ENCODE results near the gene SPX. TPM values are rescaled to one million over a fixed set of nuclear protein-coding genes. Genes with fewer than 3 reads are reported as not detected.

SPX gene
- total RNA-seq, 2 experiments from 2014 or later, result 0.36 to 0.94 TPM

DNA sequence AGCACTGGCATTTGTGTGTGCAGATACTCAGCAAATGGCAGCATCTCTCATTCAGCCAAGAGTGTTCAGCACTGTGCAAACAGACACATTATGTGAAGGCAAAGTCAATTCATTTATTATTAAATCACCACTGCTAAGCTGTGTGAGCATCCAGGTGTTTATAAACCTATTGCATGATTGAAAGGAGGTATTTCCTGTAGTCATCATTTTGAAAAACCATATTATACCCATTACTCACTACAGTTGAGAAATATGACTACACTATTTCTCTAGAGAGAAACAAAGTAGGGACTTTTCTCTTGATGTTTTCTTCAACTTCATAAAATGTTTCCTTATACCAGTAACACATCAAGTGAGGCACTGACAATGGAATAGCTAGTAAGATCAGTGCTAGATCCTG is 13.7 kb downstream of the SPX start:
- ChIA-PET CTCF (interaction anchor here (0.7 kb wide), 2 partner anchors 20 to 139 kb away, joined by 3 read pairs; no protein-coding TSS in a partner anchor), POLR2A (interaction anchor here (0.9 to 1.5 kb wide), 3 partner anchors 10 to 118 kb away, joined by 3 to 5 read pairs (median 5); partner anchors contain the start of gene LDHB)
- DNase-seq, result no peak
- Mint-ChIP-seq H3K27ac (no peak overlapping the region), H3K4me1 (ENCODE audit: low read depth) (peaks cover 10% of the 10 kb centered on the region), H3K9me3 (no peaks in the 10 kb centered on the region), H3K27me3 (peaks cover 2% of the 10 kb centered on the region), H3K36me3 (no peaks in the 10 kb centered on the region), H3K4me3 (no peak overlapping the region)
- intact Hi-C loops (cut with micrococcal nuclease), result loop anchor here (1.0 to 5.0 kb wide), 4 partner anchors 12 to 138 kb away; partner anchors contain the start of genes GOLT1B and RECQL

DNA sequence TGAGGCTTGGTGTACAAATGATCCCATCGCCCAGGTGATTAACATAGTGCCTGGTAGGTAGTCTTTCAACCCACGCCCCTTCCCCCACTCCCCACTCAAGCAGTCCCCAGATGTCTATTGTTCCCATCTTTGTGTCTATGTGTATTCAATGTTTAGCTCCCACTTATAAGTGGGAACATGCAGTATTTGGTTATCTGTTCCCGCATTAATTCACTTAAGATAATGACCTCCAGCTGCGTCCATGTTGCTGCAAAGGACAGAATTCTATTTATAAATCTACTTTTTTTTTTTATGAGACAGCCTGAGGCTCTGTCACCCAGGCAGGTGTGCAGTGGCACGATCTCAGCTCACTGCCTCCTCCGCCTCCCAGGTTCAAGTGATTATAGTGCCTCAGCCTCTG is 15.7 kb downstream of the SPX start:
- Mint-ChIP-seq H3K9me3 (no peaks in the 10 kb centered on the region), H3K4me3 (no peak overlapping the region), H3K27me3 (no peaks in the 10 kb centered on the region), H3K36me3 (no peaks in the 10 kb centered on the region), H3K4me1 (ENCODE audit: low read depth) (peaks cover 10% of the 10 kb centered on the region), H3K27ac (no peak overlapping the region)
- intact Hi-C loops (cut with micrococcal nuclease), result loop anchor here (5.0 kb wide), 1 partner anchor 136 kb away; no protein-coding TSS in a partner anchor
- no peak for DNase-seq
- CTCF ChIA-PET, result interaction anchor here (0.6 kb wide), 1 partner anchor 801 kb away, joined by 3 read pairs; no protein-coding TSS in a partner anchor
- POLR2A ChIA-PET, result no interaction called here

DNA sequence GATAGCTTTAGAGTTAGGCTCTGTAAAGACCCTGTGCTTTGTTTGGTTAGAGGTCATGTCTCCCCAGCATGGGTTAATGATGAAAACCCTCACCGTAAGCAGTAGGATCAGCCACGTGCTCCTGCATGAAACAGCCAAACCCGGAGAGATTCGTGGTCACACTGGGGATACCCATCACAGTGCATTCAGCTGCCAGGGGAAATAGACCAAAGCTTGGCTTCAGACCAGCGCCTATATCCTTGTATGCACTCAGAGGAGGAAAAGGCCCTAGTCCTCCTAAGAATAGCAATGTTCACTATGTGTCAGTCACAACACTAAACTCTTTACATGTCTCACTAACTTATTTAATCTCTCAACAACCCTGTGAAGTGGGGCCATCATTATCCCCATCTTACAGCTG is 16.3 kb downstream of the SPX start:
- H3K4me3 Mint-ChIP-seq, result no peak overlapping the region
- DNase-seq, result no peak
- H3K36me3 Mint-ChIP-seq, result no peaks in the 10 kb centered on the region
- ChIA-PET POLR2A (no interaction called here), CTCF (no interaction called here)
- no peaks in the 10 kb centered on the region for H3K9me3 Mint-ChIP-seq
- intact Hi-C loops (cut with micrococcal nuclease), result loop anchor here (5.0 kb wide), 1 partner anchor 135 kb away; no protein-coding TSS in a partner anchor
- no peaks in the 10 kb centered on the region for H3K27me3 Mint-ChIP-seq
- no peak overlapping the region for H3K27ac Mint-ChIP-seq
- peaks cover 12% of the 10 kb centered on the region for H3K4me1 Mint-ChIP-seq (ENCODE audit: low read depth)

DNA sequence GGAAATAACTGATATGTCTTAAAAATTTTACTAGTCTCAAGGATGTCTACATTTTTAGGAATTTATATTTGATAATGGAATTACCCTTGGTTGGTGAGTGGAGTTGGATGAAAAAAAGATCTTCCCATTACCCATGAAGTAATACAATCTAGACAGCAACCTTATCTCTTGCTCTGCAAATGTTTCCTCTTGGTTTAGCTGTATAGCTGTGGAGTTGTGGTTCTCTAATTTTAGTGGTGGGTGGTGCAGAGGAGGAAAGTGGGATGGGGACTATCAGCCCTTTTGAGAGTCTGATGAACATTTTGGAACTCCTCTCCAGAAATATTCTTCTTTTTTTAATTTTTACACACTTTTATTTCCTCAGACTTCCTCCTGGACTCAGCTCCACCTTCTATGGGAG is 17.1 kb downstream of the SPX start:
- POLR2A ChIA-PET, result no interaction called here
- H3K27ac Mint-ChIP-seq, result no peak overlapping the region
- CTCF ChIA-PET, result no interaction called here
- H3K27me3 Mint-ChIP-seq, result no peaks in the 10 kb centered on the region
- intact Hi-C loops (cut with micrococcal nuclease), result loop anchor here (5.0 kb wide), 1 partner anchor 134 kb away; no protein-coding TSS in a partner anchor
- H3K4me1 Mint-ChIP-seq (ENCODE audit: low read depth), result peaks cover 15% of the 10 kb centered on the region
- H3K36me3 Mint-ChIP-seq, result no peaks in the 10 kb centered on the region
- H3K4me3 Mint-ChIP-seq, result no peak overlapping the region
- no peak for DNase-seq
- no peaks in the 10 kb centered on the region for H3K9me3 Mint-ChIP-seq

DNA sequence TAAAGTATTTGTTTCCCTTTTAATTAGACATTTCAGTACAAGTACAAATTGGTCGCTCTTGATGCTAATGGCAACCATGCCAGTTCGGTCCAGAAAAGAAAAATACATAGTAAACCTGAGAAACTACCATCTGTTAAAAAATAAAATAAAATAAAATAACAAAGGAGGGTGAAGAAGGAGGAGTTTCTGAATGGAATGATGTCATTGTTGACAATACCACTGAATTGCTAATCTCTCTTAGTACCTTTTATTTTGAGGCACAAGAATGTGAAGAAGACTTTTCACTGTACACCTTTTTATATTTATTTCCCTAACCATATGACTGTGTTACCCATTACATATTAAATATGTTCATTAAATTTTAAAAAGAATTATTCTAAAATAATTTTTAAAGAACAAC is 19.5 kb downstream of the SPX start:
- ChIA-PET POLR2A (no interaction called here), CTCF (no interaction called here)
- Mint-ChIP-seq H3K36me3 (no peaks in the 10 kb centered on the region), H3K4me3 (no peak overlapping the region), H3K9me3 (no peaks in the 10 kb centered on the region), H3K27me3 (no peaks in the 10 kb centered on the region), H3K4me1 (ENCODE audit: low read depth) (peaks cover 7% of the 10 kb centered on the region), H3K27ac (no peak overlapping the region)
- intact Hi-C loops (cut with micrococcal nuclease), result loop anchor here (5.0 kb wide), 1 partner anchor 72 kb away; no protein-coding TSS in a partner anchor
- DNase-seq, result no peak

DNA sequence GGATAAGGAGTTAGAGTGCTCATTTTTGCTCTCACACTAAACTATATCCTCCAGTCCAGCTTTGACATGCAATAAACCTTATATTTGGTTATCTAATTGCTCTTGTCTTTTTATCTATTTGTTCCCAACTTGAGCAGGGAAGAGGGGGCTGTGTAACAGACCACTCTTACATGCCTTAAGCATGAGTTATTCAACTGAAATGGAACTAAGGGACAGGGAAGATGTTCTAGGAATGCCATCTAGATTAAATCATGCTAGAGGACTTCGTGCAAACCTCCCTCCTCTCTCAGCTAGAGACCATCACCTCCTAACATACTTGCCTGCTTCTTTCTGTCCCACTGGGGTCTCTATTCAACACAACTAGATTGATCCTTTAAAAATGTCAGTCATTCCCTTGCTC is 20.6 kb downstream of the SPX start:
- H3K27ac Mint-ChIP-seq, result no peak overlapping the region
- no peak overlapping the region for H3K4me3 Mint-ChIP-seq
- no peaks in the 10 kb centered on the region for H3K36me3 Mint-ChIP-seq
- ChIA-PET POLR2A (no interaction called here), CTCF (no interaction called here)
- intact Hi-C loops (cut with micrococcal nuclease), result loop anchor here (5.0 kb wide), 1 partner anchor 71 kb away; no protein-coding TSS in a partner anchor
- no peaks in the 10 kb centered on the region for H3K9me3 Mint-ChIP-seq
- H3K4me1 Mint-ChIP-seq (ENCODE audit: low read depth), result peaks cover 5% of the 10 kb centered on the region
- DNase-seq, result no peak
- no peaks in the 10 kb centered on the region for H3K27me3 Mint-ChIP-seq

DNA sequence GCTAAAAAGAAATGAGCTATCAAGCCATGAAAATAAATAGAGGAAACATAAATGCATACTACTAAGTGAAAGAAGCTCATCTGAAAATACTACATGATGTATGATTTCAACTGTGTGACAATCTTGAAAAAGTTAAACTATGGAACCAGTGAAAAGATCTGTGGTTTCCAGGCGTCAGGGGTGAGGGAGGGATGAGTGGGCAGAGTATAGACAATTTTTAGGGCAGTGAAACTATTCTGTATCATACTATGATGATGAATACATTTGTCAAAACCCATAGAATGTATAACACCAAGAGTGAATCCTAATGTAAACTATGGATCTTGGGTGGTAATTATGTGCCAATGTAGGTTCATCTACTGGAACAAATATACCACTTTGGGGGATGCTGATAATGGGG is 21.3 kb downstream of the SPX start:
- DNase-seq, result peak; percentile 31
- ChIA-PET POLR2A (no interaction called here), CTCF (no interaction called here)
- intact Hi-C loops (cut with micrococcal nuclease), result loop anchor here (5.0 kb wide), 1 partner anchor 70 kb away; no protein-coding TSS in a partner anchor
- H3K36me3 Mint-ChIP-seq, result no peaks in the 10 kb centered on the region
- H3K27ac Mint-ChIP-seq, result no peak overlapping the region
- no peak overlapping the region for H3K4me3 Mint-ChIP-seq
- H3K9me3 Mint-ChIP-seq, result no peaks in the 10 kb centered on the region
- no peaks in the 10 kb centered on the region for H3K27me3 Mint-ChIP-seq
- H3K4me1 Mint-ChIP-seq (ENCODE audit: low read depth), result peaks cover 5% of the 10 kb centered on the region

DNA sequence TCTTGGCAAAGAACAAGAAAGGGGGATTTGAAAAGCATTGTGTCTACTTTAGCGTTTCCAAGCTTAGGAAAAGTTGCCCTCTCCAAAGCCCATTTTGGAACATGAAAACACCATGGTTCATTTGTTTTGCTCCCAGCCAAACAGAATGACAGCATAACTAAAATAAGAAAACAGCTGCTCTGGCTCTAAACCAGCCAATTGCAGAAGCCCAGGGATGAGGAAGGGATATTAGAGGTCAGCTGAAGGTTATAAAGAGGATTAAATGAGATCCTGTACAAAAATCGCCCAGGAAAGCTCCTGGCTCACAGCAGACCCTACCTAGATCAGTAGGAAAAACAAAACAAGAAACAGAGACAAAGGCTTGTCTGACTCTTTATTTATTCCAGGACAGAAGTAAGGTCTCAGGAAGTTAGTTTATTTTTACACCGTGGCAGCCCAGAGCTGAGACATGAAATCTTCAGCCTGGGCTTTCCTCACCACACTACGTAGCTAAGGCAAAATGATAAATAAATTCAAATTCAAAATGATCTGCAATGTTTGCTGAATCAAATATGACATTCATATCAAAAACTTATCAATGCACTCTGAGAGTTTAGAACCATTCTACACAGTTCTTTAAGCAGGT is 25.9 kb downstream of the SPX start:
- H3K27ac Mint-ChIP-seq, result no peak overlapping the region
- ChIA-PET CTCF (interaction anchor here (0.7 kb wide), 1 partner anchor 765 kb away, joined by 6 read pairs; no protein-coding TSS in a partner anchor), POLR2A (no interaction called here)
- no peaks in the 10 kb centered on the region for H3K36me3 Mint-ChIP-seq
- no peak for DNase-seq
- no peak overlapping the region for H3K4me3 Mint-ChIP-seq
- intact Hi-C loops (cut with micrococcal nuclease), result no loop called here
- H3K4me1 Mint-ChIP-seq (ENCODE audit: low read depth), result peaks cover 5% of the 10 kb centered on the region
- no peaks in the 10 kb centered on the region for H3K9me3 Mint-ChIP-seq
- no peaks in the 10 kb centered on the region for H3K27me3 Mint-ChIP-seq

DNA sequence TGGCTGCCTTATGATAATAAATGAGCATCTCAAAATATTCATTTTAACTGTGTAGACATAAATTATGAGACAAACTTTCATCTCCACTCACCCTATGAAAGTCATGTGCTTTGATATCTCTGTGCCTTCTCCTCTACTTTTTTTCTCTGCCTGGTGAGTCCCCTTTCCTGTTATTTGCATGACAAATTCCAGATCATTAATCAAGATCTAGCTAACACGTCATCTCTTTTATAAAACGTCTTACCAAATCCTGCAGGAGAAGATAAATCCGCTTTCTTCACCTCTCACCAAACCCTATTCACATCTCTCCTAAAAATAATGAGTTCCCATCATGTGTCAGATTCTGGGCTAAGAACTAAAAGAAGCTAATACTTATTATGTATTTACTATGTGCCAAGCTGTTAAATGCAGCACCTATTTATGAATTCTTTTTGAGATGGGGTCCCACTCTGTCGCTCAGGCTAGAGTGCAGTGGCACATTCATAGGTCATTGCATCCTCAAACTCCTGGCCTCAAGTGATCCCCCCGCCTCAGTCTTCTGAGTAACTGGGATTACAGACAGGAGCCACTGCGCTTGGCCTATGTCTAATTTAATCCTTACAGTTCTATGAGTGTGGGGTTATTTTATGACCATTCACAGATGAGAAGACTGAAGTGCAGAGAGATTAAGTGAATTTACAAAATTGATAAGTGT is 26.7 kb downstream of the SPX start:
- no peak overlapping the region for H3K27ac Mint-ChIP-seq
- ChIA-PET CTCF (no interaction called here), POLR2A (no interaction called here)
- no peaks in the 10 kb centered on the region for H3K27me3 Mint-ChIP-seq
- no peaks in the 10 kb centered on the region for H3K9me3 Mint-ChIP-seq
- no peaks in the 10 kb centered on the region for H3K36me3 Mint-ChIP-seq
- intact Hi-C loops (cut with micrococcal nuclease), result no loop called here
- no peaks in the 10 kb centered on the region for H3K4me1 Mint-ChIP-seq (ENCODE audit: low read depth)
- no peak overlapping the region for H3K4me3 Mint-ChIP-seq
- no peak for DNase-seq

DNA sequence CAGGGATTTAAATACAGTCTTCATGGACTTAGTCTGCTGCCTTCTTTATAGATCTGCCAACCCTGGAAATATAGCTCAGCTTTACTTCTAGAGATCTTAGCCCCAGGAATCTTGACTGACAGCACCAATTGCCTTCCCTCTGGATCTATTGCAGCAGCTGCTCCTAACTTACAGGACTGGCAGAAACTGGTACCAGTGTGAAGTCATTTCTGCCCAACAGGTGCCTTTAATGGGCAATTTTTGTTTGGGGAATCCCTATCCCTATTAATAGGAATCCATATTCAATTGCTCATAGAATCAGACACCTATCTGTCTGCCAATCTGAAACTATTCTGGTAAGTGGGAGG is 27.2 kb downstream of the SPX start:
- H3K9me3 Mint-ChIP-seq, result no peaks in the 10 kb centered on the region
- POLR2A ChIA-PET, result no interaction called here
- DNase-seq, result no peak
- H3K27ac Mint-ChIP-seq, result no peak overlapping the region
- intact Hi-C loops (cut with micrococcal nuclease), result no loop called here
- CTCF ChIA-PET, result no interaction called here
- no peaks in the 10 kb centered on the region for H3K27me3 Mint-ChIP-seq
- H3K4me1 Mint-ChIP-seq (ENCODE audit: low read depth), result no peaks in the 10 kb centered on the region
- no peaks in the 10 kb centered on the region for H3K36me3 Mint-ChIP-seq
- no peak overlapping the region for H3K4me3 Mint-ChIP-seq

DNA sequence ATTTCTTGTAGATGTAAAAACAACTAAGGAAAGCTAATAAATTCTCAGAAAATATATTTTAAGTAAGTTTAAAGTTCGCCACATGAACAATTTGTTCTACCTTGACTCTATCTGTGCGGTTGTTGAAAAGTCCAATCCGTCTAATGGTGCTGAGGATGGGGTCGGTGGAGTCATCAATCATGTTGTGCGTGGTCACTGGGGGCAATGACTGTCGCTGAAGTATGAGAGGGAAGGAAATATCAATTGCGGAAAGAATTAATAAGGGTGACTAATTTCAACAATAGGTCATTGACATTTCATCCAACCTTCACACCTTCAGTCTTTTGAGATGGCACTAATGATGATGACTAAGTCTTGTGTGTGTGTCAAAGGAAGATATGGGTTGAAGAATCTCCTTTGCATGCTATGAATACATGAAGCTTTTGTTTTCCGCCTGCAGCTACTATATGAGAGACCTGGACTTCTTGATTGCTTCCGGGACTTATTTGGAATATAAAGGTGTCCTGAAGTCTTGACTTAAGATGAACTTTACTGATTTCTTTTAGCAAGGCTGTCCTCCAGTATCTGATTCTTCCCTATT is 32.1 kb downstream of the SPX start:
- Mint-ChIP-seq H3K4me1 (ENCODE audit: low read depth) (peaks cover 11% of the 10 kb centered on the region), H3K4me3 (no peak overlapping the region), H3K9me3 (no peaks in the 10 kb centered on the region), H3K36me3 (peaks cover 1% of the 10 kb centered on the region), H3K27ac (no peak overlapping the region), H3K27me3 (no peaks in the 10 kb centered on the region)
- ChIA-PET CTCF (interaction anchor here (1.4 kb wide), 1 partner anchor 122 kb away, joined by 4 read pairs; no protein-coding TSS in a partner anchor), POLR2A (no interaction called here)
- no peak for DNase-seq
- intact Hi-C loops (cut with micrococcal nuclease), result no loop called here

DNA sequence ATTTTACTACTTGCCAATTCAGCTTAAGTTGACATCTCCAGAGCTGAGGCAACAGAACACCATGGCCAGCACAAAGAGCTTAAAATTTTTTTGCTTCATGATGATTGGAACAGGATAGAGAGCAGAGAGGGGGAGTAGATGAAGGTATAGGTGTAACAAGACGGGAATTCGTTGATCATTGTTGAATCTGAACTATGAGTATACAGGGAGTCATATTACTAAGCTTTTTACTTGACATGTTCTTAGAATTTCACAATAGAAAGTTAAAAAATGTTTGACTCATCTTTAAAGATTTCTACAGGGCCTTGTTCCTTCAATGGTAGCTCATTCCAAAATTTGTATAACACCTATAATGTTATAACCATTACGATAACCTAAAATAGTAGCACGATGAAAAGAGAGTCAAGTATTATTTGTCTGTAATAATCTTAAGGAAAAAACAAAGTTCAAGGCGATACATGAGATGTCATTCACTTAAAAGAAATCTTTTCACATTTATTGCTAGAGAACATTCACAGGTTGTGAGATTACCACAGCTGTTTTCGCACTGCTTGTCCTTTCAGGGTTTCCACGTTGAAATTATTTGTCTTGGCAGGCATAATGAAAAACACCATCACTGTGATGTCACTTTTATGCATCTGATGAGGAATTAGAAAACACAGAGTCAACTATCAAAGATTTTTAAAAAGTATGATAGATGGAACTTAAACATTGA is 33.9 kb downstream of the SPX start:
- H3K9me3 Mint-ChIP-seq, result no peaks in the 10 kb centered on the region

More for the DNA sequence above, 33.9 kb downstream of the SPX start:
- Mint-ChIP-seq H3K27me3 (no peaks in the 10 kb centered on the region), H3K4me1 (ENCODE audit: low read depth) (peaks cover 11% of the 10 kb centered on the region), H3K27ac (peak overlapping the region; percentile 82), H3K36me3 (peaks cover 1% of the 10 kb centered on the region), H3K4me3 (no peak overlapping the region)
- POLR2A ChIA-PET, result interaction anchor here (1.8 kb wide), 1 partner anchor 56 kb away, joined by 5 read pairs; no protein-coding TSS in a partner anchor
- DNase-seq, result no peak
- CTCF ChIA-PET, result interaction anchor here (0.5 to 1.2 kb wide), 3 partner anchors 12 to 50 kb away, joined by 3 to 4 read pairs (median 3); no protein-coding TSS in a partner anchor
- intact Hi-C loops (cut with micrococcal nuclease), result loop anchor here (1.0 to 5.0 kb wide), 3 partner anchors 21 to 107 kb away; no protein-coding TSS in a partner anchor

Measured in activated CD4-positive, alpha-beta memory T cell treated with anti-CD3 and anti-CD28 coated beads for 36 hours (primary cell).